Uterus (tissue), 4 donors: Measurements from ENCODE around the gene RASAL2. TPM values are rescaled to one million over a fixed set of nuclear protein-coding genes. Genes with fewer than 3 reads are reported as not detected.

Source experiments
- DNase-seq, 2 donors: peaks; one replicate each; pipeline ENCODE4 v3.0.0-alpha.2; 2019 to 2020
- H3K27ac ChIP-seq, 2 donors: fragments of 200-600 bp; sonication (generic); 1 replicate in 1 of 2; 2 replicates in 1 of 2; pipeline ENCODE4 v1.5.1; 2016 to 2018
- H3K27me3 ChIP-seq, 2 donors: fragments of 200-600 bp; sonication (generic); one replicate each; pipeline ENCODE4 v1.5.1; 2018 to 2019; ENCODE audit warnings: control low read depth in 1 of 2
- H3K36me3 ChIP-seq, 2 donors: fragments of 200-600 bp; sonication (generic); one replicate each; pipeline ENCODE4 v1.5.1; 2019; ENCODE audit warnings: control low read depth in 1 of 2
- H3K4me1 ChIP-seq, 2 donors: fragments of 200-600 bp; sonication (generic); one replicate each; pipeline ENCODE4 v1.5.1; 2018 to 2019; ENCODE audit warnings: control low read depth in 1 of 2
- H3K4me3 ChIP-seq, 2 donors: fragments of 200-600 bp; sonication (generic); 1 replicate in 1 of 2; 2 replicates in 1 of 2; pipeline ENCODE4 v1.5.1; 2018 to 2019; ENCODE audit warnings: mild to moderate bottlenecking in 1 of 2
- H3K9me3 ChIP-seq, 2 donors: fragments of 200-600 bp; sonication (generic); one replicate each; pipeline ENCODE4 v1.5.1; 2019; ENCODE audit warnings: control low read depth in 1 of 2
- POLR2A ChIP-seq, 2 donors: fragments of 450-650 bp; IDR thresholded peaks; one replicate each; pipeline ENCODE4 v1.6.1; 2016; ENCODE audit warnings: antibody characterized with exemption in 2 of 2, mild to moderate bottlenecking in 1 of 2, moderate library complexity in 1 of 2
- intact Hi-C: fragments of 100-400 bp; cut with DNase I; formaldehyde crosslinking; loops from one replicate; pipeline ENCODE4 v1.15.1; 2023; ENCODE audit warnings: low total_unique reads
- total RNA-seq, 4 donors: library from RNA; depleted of rRNA in 3 of 4; stranded (reverse); fragments of >200 nt in 3 of 4; gene quantifications; one replicate each; pipeline versions ENCODE4 v1.1.0 to v1.2.4, GENCODE V29; 2014 to 2023
- TF ChIP-seq, protein P1 (sequence below), 4 experiments: fragments of 200-600 bp in 2 of 4; fragments of 450-650 bp in 2 of 4; sonication (generic) in 2 of 4; IDR thresholded peaks; one replicate each; pipeline ENCODE4 v1.5.1; 2016 to 2019; ENCODE audit warnings: antibody characterized with exemption in 4 of 4, mild to moderate bottlenecking in 2 of 4, moderate library complexity in 1 of 4
- donor health status: DM: yes; HTN: yes; CAD: no.

The RASAL2 gene
- total RNA-seq, 4 donors from 2014 or later: 10.0 to 42.5 (median 29.8) TPM

DNA sequence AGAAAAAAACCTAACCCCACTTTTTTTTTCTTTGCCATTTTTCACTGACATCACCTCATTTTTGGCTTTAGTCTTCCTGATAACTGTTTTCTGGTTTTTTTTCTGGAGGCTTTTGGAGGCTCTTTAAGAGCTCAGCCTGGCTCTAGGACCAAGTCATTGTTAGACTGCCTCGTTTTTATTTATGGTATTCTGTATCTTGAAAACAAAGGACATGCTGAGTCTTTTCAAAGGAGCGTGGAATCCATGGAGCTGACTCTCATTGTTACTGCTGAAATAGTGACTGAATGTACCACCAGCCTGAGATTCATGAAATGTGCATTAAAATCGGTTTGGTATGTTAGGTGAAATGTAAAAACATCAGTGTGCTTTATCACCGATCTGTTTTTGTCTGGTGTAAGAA is 28.0 kb downstream of the RASAL2 start:
- Histone ChIP-seq H3K4me3 (no peak overlapping the region), H3K4me1 (no peaks in the 10 kb centered on the region), H3K27me3 (no peaks in the 10 kb centered on the region), H3K9me3 (no peaks in the 10 kb centered on the region), H3K36me3 (no peaks in the 10 kb centered on the region), H3K27ac (no peak overlapping the region)
- no peak for TF ChIP-seq POLR2A (IDR thresholded peaks at IDR 0.05)
- TF ChIP-seq, protein P1, sequence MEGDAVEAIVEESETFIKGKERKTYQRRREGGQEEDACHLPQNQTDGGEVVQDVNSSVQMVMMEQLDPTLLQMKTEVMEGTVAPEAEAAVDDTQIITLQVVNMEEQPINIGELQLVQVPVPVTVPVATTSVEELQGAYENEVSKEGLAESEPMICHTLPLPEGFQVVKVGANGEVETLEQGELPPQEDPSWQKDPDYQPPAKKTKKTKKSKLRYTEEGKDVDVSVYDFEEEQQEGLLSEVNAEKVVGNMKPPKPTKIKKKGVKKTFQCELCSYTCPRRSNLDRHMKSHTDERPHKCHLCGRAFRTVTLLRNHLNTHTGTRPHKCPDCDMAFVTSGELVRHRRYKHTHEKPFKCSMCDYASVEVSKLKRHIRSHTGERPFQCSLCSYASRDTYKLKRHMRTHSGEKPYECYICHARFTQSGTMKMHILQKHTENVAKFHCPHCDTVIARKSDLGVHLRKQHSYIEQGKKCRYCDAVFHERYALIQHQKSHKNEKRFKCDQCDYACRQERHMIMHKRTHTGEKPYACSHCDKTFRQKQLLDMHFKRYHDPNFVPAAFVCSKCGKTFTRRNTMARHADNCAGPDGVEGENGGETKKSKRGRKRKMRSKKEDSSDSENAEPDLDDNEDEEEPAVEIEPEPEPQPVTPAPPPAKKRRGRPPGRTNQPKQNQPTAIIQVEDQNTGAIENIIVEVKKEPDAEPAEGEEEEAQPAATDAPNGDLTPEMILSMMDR (IDR thresholded peaks at IDR 0.05): no peak
- intact Hi-C loops: no loop called here
- no peak for DNase-seq

DNA sequence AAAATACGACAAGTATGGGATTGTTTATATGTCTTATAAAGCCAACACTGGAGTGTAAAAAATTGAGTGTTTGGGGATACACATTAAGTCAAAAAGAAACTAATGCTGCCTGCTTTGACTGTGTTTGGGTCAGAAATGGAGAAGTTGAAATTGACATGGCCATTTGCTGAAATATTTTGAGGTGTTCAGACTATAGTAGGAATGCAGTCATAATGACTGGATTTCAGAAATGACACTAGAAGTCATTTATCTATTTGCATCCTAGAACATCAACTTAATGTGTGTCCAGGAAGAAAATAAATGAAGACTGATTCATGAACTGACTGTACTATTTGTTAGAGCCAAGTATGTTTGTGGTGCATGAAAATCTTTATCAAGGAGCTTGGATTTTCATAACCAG is 28.4 kb downstream of the RASAL2 start:
- no peak for TF ChIP-seq POLR2A (IDR thresholded peaks at IDR 0.05)
- TF ChIP-seq, protein P1 (IDR thresholded peaks at IDR 0.05): no peak
- Histone ChIP-seq H3K4me1 (no peaks in the 10 kb centered on the region), H3K27me3 (no peaks in the 10 kb centered on the region), H3K36me3 (no peaks in the 10 kb centered on the region), H3K9me3 (no peaks in the 10 kb centered on the region), H3K4me3 (no peak overlapping the region), H3K27ac (no peak overlapping the region)
- intact Hi-C loops: no loop called here
- no peak for DNase-seq

GRCh38 chr1:178124115-178124514 is 30.2 kb downstream of the RASAL2 start:
- Histone ChIP-seq H3K9me3 (no peaks in the 10 kb centered on the region), H3K4me1 (no peaks in the 10 kb centered on the region), H3K4me3 (no peak overlapping the region), H3K27me3 (no peaks in the 10 kb centered on the region), H3K27ac (no peak overlapping the region), H3K36me3 (no peaks in the 10 kb centered on the region)
- intact Hi-C loops: no loop called here
- TF ChIP-seq, protein P1 (IDR thresholded peaks at IDR 0.05): no peak
- no peak for TF ChIP-seq POLR2A (IDR thresholded peaks at IDR 0.05)
- no peak for DNase-seq

GRCh38 chr1:178126261-178126660 is 32.4 kb downstream of the RASAL2 start:
- H3K4me3 ChIP-seq: no peak overlapping the region
- no peaks in the 10 kb centered on the region for H3K4me1 ChIP-seq
- H3K9me3 ChIP-seq: no peaks in the 10 kb centered on the region
- no peak for DNase-seq
- H3K27ac ChIP-seq: no peak overlapping the region
- TF ChIP-seq, protein P1 (IDR thresholded peaks at IDR 0.05): no peak
- no peak for TF ChIP-seq POLR2A (IDR thresholded peaks at IDR 0.05)
- no peaks in the 10 kb centered on the region for H3K27me3 ChIP-seq
- intact Hi-C loops: no loop called here
- no peaks in the 10 kb centered on the region for H3K36me3 ChIP-seq

DNA sequence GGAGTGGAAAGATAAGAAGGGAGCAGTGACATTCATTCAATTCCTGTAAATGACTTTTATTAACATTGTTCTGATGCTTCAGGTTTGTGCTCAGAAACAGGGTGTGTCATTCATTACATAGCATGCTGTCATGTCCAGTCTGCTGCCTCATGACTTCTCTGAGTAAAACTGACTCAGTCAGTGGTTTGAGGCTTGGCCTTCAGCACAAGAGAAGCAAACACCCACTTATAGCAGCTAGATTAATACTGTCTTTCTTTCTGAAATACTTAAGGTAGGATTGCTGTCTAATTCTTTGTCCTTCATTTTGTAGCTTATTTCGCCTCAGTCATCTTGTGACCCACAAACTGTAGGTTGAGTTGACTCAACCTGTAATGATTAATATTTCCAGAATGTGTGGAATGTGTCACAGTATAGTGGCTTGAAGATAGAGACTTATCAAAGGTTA is 32.9 kb downstream of the RASAL2 start:
- Histone ChIP-seq H3K9me3 (no peaks in the 10 kb centered on the region), H3K36me3 (no peaks in the 10 kb centered on the region), H3K27me3 (no peaks in the 10 kb centered on the region), H3K27ac (no peak overlapping the region), H3K4me1 (no peaks in the 10 kb centered on the region), H3K4me3 (no peak overlapping the region)
- intact Hi-C loops: no loop called here
- TF ChIP-seq, protein P1 (IDR thresholded peaks at IDR 0.05): no peak
- no peak for TF ChIP-seq POLR2A (IDR thresholded peaks at IDR 0.05)
- DNase-seq: no peak
